ENCODE data around the gene CTSZ. TPM values are rescaled to one million over a fixed set of nuclear protein-coding genes. Genes with fewer than 3 reads are reported as not detected.
"Not testable (repeated sequence)": the region's sequence is repeated elsewhere in the genome, so short reads cannot be mapped to it uniquely, and the experiment has no call there.

CTSZ gene
- total RNA-seq, 1 donor from 2014 or later, result 277 TPM

GRCh38 chr20:59014680-59015389, 7.8 kb upstream of the CTSZ start:
- no peak for DNase-seq (ENCODE audit: low spot score)

- DNase-seq (ENCODE audit: low spot score), result peak; percentile 39
These were observed 7.0 kb upstream of the CTSZ start for GRCh38 chr20:59013959-59014608.

DNA sequence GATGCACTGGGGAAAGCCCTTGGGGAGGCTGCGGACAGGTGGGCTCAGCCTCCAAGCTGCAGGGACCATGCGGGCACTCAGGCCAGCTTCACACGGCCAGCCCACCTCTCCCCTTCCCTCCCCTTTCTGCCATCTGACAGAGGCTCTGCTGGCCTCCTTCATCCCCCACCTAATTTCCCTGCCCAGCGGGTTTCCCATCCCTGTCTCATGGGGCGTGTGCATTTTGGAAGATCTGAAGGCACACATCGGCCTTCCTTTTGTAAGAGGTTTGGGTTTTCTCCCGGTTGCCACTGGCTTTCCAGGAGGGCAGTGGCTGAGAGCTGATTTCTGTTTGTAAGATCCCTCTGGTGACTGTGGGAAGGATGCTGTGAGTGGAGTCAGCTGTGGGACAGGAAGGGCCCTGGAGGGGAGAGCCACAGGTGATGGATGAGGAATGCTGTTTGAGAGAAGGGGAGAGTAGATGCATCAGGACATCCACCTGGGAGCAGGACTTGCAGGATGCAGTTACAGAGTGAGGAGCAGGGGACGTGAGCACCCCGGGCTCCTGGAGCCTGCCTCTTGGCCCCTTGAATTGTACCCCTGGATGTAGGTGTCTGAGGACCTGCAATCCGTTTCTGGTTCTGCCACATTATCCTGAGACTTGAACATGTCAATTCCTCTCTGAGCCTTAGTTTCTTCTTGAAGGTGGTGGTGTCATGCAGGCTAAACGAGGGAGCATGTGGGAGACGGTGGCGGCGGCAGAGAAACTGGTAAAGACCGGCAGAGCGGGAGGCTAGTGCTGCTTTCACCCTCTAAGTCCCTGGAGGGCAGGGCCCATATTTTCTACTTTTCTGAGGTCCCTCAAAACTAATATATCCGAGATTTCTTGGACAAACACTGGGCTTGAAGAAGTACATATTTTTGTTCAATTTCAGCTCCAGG, 6.2 kb upstream of the CTSZ start:
- DNase-seq (ENCODE audit: low spot score), result peak; percentile 49

GRCh38 chr20:59011874-59012157, 4.8 kb upstream of the CTSZ start:
- DNase-seq (ENCODE audit: low spot score), result not testable (repeated sequence)

GRCh38 chr20:59010995-59011873, 4.2 kb upstream of the CTSZ start:
- DNase-seq (ENCODE audit: low spot score), result peak; percentile 82

GRCh38 chr20:59010321-59010994, 3.4 kb upstream of the CTSZ start:
- peak; percentile 80 for DNase-seq (ENCODE audit: low spot score)

DNA sequence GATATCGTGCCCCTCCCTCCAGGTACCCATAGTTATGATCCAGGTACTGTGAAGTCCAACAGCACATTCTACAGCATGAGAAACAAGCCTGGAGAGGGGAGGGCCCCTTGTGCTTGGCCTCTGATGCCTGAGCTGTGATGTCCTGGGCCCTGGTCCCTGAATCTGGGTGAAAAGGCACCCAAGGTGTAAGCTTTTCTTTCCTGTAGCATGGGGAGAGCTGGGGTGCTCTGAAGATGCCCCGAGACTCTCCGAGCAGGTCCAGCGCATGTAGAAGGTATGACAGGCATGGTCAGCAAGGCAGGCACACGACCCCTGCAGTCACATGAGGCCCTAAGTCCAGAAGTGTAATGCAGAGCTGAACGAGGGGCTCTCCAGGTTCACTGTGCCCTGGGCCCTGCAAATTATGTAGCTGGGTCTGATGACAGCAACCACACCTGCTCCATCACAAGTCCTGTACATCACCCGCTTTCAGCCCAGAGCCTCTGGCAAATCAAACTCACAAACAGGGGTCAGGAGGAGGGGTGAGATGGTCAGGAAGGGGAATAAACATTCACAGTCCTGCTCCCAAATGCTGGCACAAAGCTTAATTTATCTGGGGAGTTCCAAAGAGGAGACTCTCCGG, 1.8 kb upstream of the CTSZ start:
- DNase-seq (ENCODE audit: low spot score), result peak; percentile 71

GRCh38 chr20:59007665-59008511, 834 bp upstream of the CTSZ start:
- DNase-seq (ENCODE audit: low spot score), result peak; percentile 90

DNA sequence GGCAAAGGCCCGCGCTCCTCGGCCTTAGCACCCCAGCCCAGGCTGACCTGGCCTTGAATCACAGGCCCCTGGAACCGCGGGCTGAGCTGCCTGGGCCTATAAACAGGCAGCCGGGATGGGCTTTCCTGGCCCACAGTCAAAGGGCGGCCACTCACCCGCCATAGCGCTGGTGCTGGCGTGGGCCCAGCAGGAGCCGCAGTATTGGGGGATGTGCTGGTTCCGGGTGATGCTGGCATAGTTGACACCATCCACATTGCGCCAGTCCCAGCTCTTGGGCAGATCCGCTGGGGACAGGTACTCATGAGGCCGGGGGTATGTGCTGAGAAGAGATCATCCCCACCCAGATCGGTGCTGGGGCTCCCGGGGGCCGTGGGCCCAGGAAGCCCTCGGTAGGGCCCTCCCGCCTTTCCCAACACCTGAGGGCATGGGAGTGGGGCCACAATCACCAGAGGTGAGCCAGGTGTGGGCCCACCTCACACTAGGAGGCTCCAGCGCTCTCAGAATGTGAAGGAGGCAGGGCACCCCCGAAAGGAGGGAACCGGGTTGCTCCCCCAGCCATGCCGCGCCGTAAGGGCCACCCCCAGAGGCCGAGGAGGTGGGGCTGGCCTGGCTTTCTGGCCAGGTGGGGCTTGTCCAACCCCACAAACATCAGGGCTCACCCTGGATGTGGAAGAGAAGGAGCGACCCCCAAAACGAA, 739 bp downstream of the CTSZ start:
- peak; percentile 91 for DNase-seq (ENCODE audit: low spot score)

DNA sequence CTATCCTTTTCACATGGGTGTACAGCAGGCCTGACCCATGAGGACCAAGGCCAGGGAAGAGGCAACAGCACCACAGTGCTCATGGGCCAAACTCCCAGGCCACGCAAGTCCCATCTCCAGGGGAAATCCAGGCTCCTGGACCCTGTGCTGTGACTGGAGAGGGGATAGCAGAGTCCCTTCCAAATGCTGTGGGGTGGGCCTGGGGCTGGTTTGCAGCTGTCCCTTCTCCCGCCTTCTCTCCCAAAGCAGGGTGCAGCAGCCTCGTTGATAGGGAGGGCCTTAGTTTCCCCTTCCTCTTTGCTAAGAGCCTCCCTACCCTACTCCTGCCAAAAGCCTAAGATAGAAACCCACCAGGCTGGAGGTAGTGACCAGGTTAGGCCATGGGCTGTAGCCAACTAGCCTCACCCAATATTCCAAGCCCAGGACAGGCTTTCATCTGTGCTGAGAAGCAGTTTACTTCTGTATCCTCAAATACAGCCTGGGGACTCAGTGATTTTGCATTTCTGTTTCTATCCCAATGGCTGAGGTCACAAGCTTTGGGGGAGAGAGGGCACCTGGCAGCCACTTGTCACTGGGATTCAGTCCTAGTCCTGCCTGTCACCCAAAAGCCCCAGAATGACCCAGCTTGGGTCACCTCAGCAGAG, 1.4 kb downstream of the CTSZ start:
- peak; percentile 81 for DNase-seq (ENCODE audit: low spot score)

DNA sequence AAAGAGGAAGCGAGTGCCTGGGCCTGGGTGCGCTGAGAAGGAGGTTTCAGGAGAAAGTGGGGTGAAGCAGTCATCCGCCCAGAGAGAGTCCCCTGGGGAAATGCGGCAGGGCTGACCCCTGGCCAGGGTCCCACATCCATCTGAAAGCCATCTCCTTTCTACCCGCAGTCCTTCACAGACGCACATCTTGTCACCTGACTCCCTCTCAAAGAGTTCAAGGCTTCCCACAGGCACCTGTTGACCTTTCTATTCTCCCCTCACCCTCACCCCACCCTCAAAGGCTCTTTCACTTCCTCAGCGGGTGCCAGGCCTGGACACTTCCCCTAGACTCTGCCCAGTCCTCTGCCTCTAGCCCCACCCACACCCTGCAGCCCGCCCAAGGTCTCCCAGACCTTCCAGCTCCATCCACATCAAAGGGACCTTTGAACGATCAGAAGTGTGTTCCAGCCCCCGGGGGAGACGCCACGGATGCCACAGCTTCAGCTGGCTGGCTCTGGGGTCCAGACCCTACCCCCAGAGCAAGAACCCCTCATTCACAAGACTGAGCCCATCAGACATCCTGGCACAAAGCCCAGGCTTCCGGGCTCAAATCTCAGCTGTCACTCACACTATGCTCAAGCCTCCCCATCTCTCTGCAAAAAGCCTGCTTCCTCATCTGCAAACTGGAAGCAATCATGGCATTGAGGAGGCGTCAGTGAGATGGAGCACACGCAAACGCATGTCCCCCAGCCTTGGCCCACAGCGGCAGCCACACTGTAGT, 2.1 kb downstream of the CTSZ start:
- peak; percentile 88 for DNase-seq (ENCODE audit: low spot score)

DNA sequence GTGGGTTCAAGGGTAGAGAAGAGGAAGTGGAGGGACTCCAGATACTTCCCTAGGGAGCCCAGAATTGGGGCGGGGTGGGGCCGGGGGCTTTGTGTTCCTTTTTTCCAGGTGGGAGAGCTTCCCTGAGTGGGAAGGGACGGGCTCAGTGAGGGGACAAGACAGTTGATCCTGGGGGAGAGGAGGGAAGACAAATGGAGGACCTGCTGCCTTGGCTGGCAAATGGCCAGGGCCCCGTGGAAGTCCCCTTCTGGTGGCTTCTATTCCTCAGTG, 2.6 kb downstream of the CTSZ start:
- DNase-seq (ENCODE audit: low spot score), result no peak

DNA sequence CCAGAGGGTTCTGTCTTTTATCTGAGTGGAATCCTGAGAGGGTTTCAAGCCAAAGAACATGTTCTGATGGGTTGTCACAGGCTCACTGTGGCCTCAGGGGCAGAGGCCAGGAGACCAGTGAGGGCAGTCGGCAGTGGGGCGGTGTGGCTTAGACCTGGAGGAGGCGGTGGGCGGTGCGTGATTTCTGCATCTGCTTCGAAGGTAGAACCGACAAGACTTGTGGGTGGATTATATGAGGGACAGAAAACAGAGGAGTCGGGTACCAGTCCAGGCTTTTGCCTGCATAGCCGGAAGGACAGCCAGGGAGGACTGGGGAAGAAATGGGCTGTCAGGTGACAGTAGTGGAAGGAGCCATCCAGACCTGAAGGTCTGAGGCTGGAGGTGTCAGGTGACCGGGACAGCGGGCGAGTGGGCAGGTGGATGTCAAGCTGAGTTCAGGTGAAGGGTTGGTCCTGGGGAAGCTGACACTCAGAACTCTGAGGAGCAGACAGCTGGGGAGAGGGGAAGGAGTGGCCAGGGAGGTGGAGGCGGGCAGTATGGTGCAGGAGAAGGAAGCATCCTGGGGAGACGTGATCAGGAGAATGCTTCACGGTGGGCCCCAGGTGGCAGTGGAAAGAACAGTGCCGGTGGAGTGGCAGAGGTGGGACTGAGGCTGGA, 3.1 kb downstream of the CTSZ start:
- DNase-seq (ENCODE audit: low spot score), result no peak

DNA sequence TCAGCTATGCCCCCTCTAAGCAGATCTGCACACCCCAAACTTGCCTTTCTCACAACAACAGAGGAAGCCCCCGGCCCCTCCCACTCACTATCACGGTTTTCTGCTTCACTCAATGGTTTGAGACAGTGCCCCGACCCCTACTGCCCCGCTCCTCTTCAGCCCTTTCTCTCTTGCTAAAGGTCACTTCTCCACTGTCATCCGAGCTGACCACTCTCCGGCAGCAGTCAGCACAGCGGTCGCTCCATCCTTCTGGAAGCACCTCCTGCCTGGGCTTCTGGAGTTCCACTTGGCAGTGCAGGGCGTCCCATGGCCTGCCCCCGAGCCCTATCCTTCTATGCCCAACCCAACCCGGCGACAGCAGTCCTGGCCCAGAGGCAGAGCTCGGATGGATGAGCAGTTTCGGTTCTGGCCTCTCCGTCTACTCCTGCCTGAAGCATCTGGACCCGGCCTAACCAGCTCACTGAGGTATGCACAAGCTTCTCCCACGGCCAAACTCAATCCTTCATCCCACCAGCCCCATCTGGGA, 4.1 kb downstream of the CTSZ start:
- DNase-seq (ENCODE audit: low spot score), result no peak

GRCh38 chr20:59002388-59002787, 4.7 kb downstream of the CTSZ start:
- DNase-seq (ENCODE audit: low spot score), result no peak

DNA sequence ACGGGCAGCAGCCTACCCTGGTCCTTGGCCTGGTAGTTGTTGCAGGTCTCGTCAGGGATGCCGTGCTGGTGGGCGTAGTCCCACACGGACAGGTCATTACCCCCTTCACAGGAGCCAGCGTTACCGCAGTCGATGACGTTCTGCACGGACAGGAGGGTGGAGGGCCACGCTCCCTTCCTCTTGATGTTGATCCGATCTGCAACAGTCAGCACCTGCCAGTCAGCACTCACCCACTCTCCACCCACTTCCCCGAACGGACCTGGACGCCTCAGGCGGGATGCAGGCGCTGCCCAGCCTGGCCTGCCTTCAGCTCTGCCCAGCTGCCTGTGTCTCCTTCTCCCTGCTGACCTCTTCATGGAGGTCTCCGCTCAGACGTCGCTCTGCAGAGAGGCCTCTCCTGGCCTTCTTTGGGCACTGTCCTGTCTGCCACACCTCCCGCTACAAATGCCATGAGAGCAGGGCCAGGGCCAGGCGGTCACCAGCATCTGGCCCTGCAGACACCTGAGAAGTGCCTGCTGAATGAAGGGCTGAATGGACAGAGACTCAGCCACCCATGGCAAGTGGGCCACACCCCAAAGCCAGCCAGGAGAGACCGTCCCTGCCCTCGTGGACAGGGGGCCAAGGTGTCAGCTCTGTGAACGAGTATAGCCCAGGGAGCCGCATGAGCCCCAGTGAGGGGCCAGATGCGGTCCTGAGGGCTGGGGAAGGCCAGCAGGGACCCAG, 5.4 kb downstream of the CTSZ start:
- DNase-seq (ENCODE audit: low spot score), result no peak
